A549 (cell line): ENCODE results near the gene PIGK. TPM values are rescaled to one million over a fixed set of nuclear protein-coding genes. Genes with fewer than 3 reads are reported as not detected.

Source experiments
- ATAC-seq, 2 experiments: fragments of 200-7000 bp in 1 of 2; fragments of >200 bp in 1 of 2; cut with Nextera tagmentation in 1 of 2; cut with Tn5 transposase in 1 of 2; 3 replicates each; pipeline versions ENCODE4 v1.8.0 to v1.9.1; 2018 to 2020; ENCODE audit warnings: mild to moderate bottlenecking in 1 of 2, moderate library complexity in 1 of 2
- CTCF ChIA-PET: fragments of 300-600 bp; sonication (Branson Sonifier 250); formaldehyde crosslinking; extraction: SDS; loops from one replicate; lab custom pipeline; 2021; ENCODE audit warnings: antibody characterized with exemption, inconsistent platforms; lab: Yijun Ruan, JAX
- POLR2A ChIA-PET: fragments of 350-600 bp; formaldehyde crosslinking; extraction: SDS; loops from one replicate; lab custom pipeline; 2021; ENCODE audit warnings: antibody characterized with exemption, inconsistent platforms; lab: Yijun Ruan, JAX
- DNase-seq, 2 experiments: peaks; one replicate each; pipeline versions ENCODE4 v3.0.0 to v3.0.0-alpha.2; 2011 to 2016; ENCODE audit warnings: low read depth in 1 of 2, low spot score in 1 of 2
- FAIRE-seq: peaks from 2 replicates; lab custom pipeline; 2011; peaks lifted over from hg19 to GRCh38; lab: Jason Lieb, UNC
- H3K27ac ChIP-seq, 2 experiments: fragments of >200 bp; sonication (Bioruptor Twin); formaldehyde crosslinking; 3 replicates each; pipeline ENCODE4 v1.5.1; 2016 to 2017
- H3K4me1 ChIP-seq: fragments of >200 bp; sonication (Bioruptor Twin); formaldehyde crosslinking; 3 replicates; pipeline ENCODE4 v1.6.1; 2016
- H3K4me2 ChIP-seq: fragments of >200 bp; sonication (Bioruptor Twin); formaldehyde crosslinking; 3 replicates; pipeline ENCODE4 v1.6.1; 2016
- H3K4me3 ChIP-seq: fragments of >200 bp; sonication (Bioruptor Twin); formaldehyde crosslinking; 3 replicates; pipeline ENCODE4 v1.5.1; 2016
- H3K9me3 ChIP-seq: fragments of >200 bp; sonication (Bioruptor Twin); formaldehyde crosslinking; 3 replicates; pipeline ENCODE4 v1.6.1; 2016
- ATOH8 ChIP-seq: fragments of 250-450 bp; sonication (Bioruptor Pico); IDR thresholded peaks from 2 replicates; pipeline ENCODE4 v1.5.0; 2020; ENCODE audit warnings: low read depth, mild to moderate bottlenecking, moderate library complexity
- CEBPB ChIP-seq, 2 experiments: fragments of >200 bp in 1 of 2; sonication (Bioruptor Twin) in 1 of 2; formaldehyde crosslinking in 1 of 2; IDR thresholded peaks; 2 replicates each; pipeline ENCODE4 v1.6.1; 2012 to 2016
- EHF ChIP-seq: fragments of 250-450 bp; sonication (Bioruptor Pico); IDR thresholded peaks from 2 replicates; pipeline ENCODE4 v1.5.0; 2020; ENCODE audit warnings: mild to moderate bottlenecking
- EHMT2 ChIP-seq: fragments of 200-600 bp; sonication (generic); IDR thresholded peaks from 2 replicates; pipeline ENCODE4 v1.6.1; 2016; ENCODE audit warnings: antibody characterized with exemption, low read depth, mild to moderate bottlenecking, moderate library complexity
- EP300 ChIP-seq, 2 experiments: fragments of >200 bp; sonication (Bioruptor Twin); formaldehyde crosslinking; IDR thresholded peaks; 2 replicates in 1 of 2; 3 replicates in 1 of 2; pipeline ENCODE4 v1.6.1; 2016 to 2017
- FOXS1 ChIP-seq: fragments of 250-450 bp; sonication (Bioruptor Pico); IDR thresholded peaks from 2 replicates; pipeline ENCODE4 v1.5.0; 2020; ENCODE audit warnings: mild to moderate bottlenecking, moderate library complexity
- HDAC2 ChIP-seq: fragments of 200-600 bp; sonication (generic); IDR thresholded peaks from 2 replicates; pipeline ENCODE4 v1.6.1; 2016
- HEYL ChIP-seq: fragments of 250-450 bp; sonication (Bioruptor Pico); IDR thresholded peaks from 2 replicates; pipeline ENCODE4 v1.8.0; 2021; ENCODE audit warnings: mild to moderate bottlenecking, moderate library complexity
- HOXA7 ChIP-seq: fragments of 250-450 bp; sonication (Bioruptor Pico); IDR thresholded peaks from 2 replicates; pipeline ENCODE4 v1.5.0; 2020; ENCODE audit warnings: mild to moderate bottlenecking, moderate library complexity
- HOXB5 ChIP-seq: fragments of 250-450 bp; sonication (Bioruptor Pico); IDR thresholded peaks from 2 replicates; pipeline ENCODE4 v1.5.0; 2020; ENCODE audit warnings: mild to moderate bottlenecking, moderate library complexity
- JUN ChIP-seq, 2 experiments: fragments of >200 bp; sonication (Bioruptor Twin); formaldehyde crosslinking; IDR thresholded peaks; 2 replicates in 1 of 2; 3 replicates in 1 of 2; pipeline ENCODE4 v1.6.1; 2016 to 2017
- JUNB ChIP-seq: fragments of >200 bp; sonication (Bioruptor Twin); formaldehyde crosslinking; IDR thresholded peaks from 2 replicates; pipeline ENCODE4 v1.6.1; 2016
- MAFK ChIP-seq: fragments of 450-650 bp; IDR thresholded peaks from 2 replicates; pipeline ENCODE4 v1.6.1; 2014; ENCODE audit not compliant: partially characterized antibody
- MAX ChIP-seq: IDR thresholded peaks from 2 replicates; pipeline ENCODE4 v1.6.1; 2012
- MAZ ChIP-seq: fragments of 150-350 bp; IDR thresholded peaks from 2 replicates; pipeline ENCODE4 v1.6.1; 2014; ENCODE audit warnings: antibody characterized with exemption, low read depth, low read length, borderline replicate concordance
- MYC ChIP-seq: IDR thresholded peaks from 2 replicates; pipeline ENCODE4 v1.6.1; 2012; ENCODE audit warnings: mild to moderate bottlenecking, inconsistent platforms, low read length, improper control_type of control experiment, borderline replicate concordance
- NPAS2 ChIP-seq: fragments of 250-450 bp; sonication (Bioruptor Pico); IDR thresholded peaks from 2 replicates; pipeline ENCODE4 v1.8.0; 2022; ENCODE audit warnings: mild to moderate bottlenecking, moderate library complexity, borderline replicate concordance
- PBX3 ChIP-seq: IDR thresholded peaks from 2 replicates; pipeline ENCODE4 v1.6.1; 2012
- RAD21 ChIP-seq, 2 experiments: fragments of >200 bp in 1 of 2; sonication (Bioruptor Twin) in 1 of 2; formaldehyde crosslinking in 1 of 2; IDR thresholded peaks in 1 of 2; conservative IDR thresholded peaks in 1 of 2; 2 replicates in 1 of 2; 3 replicates in 1 of 2; pipeline ENCODE4 v1.6.1; 2012 to 2018; ENCODE audit warnings: inconsistent platforms in 1 of 2
- RARB ChIP-seq: fragments of 250-450 bp; sonication (Bioruptor Pico); IDR thresholded peaks from 2 replicates; pipeline ENCODE4 v1.8.0; 2021; ENCODE audit warnings: mild to moderate bottlenecking, moderate library complexity
- RFX5 ChIP-seq: fragments of 450-650 bp; IDR thresholded peaks from 2 replicates; pipeline ENCODE4 v1.7.1; 2014; ENCODE audit warnings: antibody characterized with exemption, mild to moderate bottlenecking, moderate library complexity
- SREBF2 ChIP-seq: fragments of 450-650 bp; IDR thresholded peaks from 2 replicates; pipeline ENCODE4 v1.6.1; 2014; ENCODE audit warnings: mild to moderate bottlenecking, moderate library complexity
- TP53 ChIP-seq: fragments of 250-450 bp; sonication (Bioruptor Pico); IDR thresholded peaks from 2 replicates; pipeline ENCODE4 v1.5.0; 2021; ENCODE audit warnings: mild to moderate bottlenecking, moderate library complexity
- ZC3H11A ChIP-seq: fragments of 450-650 bp; IDR thresholded peaks from 2 replicates; pipeline ENCODE4 v1.6.1; 2014; ENCODE audit warnings: antibody characterized with exemption, mild to moderate bottlenecking
- WGBS: methylation state at CpG from one replicate; pipeline ENCODE4 v1.1.6; 2017; ENCODE audit errors: missing lambda C conversion rate; 5-methylcytosine and 5-hydroxymethylcytosine counted together
- polyA plus RNA-seq, 4 experiments: library from polyadenylated mRNA; depleted of rRNA in 3 of 4; stranded (reverse); fragments of >200 nt; fragmentation: RNase III in 1 of 4; extraction: RNeasy Plus Mini Kit Qiagen cat#74134 plus additional on column Dnase treatment in 1 of 4; gene quantifications; 2 replicates in 3 of 4; 3 replicates in 1 of 4; pipeline ENCODE4 v1.2.3, GENCODE V29; 2011 to 2017

The PIGK gene
- polyA plus RNA-seq, 2 of the 4 experiments (the other 2 are of a cell fraction), result 31.2 to 38.5 TPM

- TF ChIP-seq MYC (no peak), HEYL (CRISPR knock-in tag) (no peak), EHMT2 (no peak), EP300 (IDR thresholded peaks at IDR 0.05) (no peak), ZC3H11A (no peak), MAX (no peak), FOXS1 (CRISPR knock-in tag) (no peak)
These were observed 134.1 kb downstream of the PIGK start (continued) for GRCh38 chr1:77085109-77085508.

GRCh38 chr1:77084457-77084856, 134.8 kb downstream of the PIGK start:
- DNase-seq, result no peak

GRCh38 chr1:77081834-77082233, 137.4 kb downstream of the PIGK start:
- TF ChIP-seq TP53 (no peak), SREBF2 (no peak), ZC3H11A (no peak), RARB (CRISPR knock-in tag) (no peak), RAD21 (conservative IDR thresholded peaks at IDR 0.05 in 1 of 2, IDR thresholded peaks at IDR 0.05 in 1 of 2) (no peak), HDAC2 (no peak), MAX (no peak), HEYL (CRISPR knock-in tag) (no peak), MAZ (no peak), EHF (CRISPR knock-in tag) (no peak), PBX3 (no peak), JUNB (no peak), HOXA7 (CRISPR knock-in tag) (no peak), FOXS1 (CRISPR knock-in tag) (no peak), HOXB5 (CRISPR knock-in tag) (no peak), JUN (IDR thresholded peaks at IDR 0.05) (no peak), NPAS2 (CRISPR knock-in tag) (no peak), ATOH8 (CRISPR knock-in tag) (no peak), EP300 (IDR thresholded peaks at IDR 0.05) (no peak)
- ChIA-PET POLR2A (no interaction called here), CTCF (no interaction called here)
- ATAC-seq (no peak), DNase-seq (no peak), FAIRE-seq (no peak)
- Histone ChIP-seq H3K27ac (no peak overlapping the region), H3K4me3 (no peak overlapping the region), H3K4me1 (no peaks in the 10 kb centered on the region), H3K9me3 (no peaks in the 10 kb centered on the region), H3K4me2 (no peak overlapping the region)
- WGBS, result 89% methylated on average over 4 of the region's 4 CpGs

More at GRCh38 chr1:77084457-77084856, 134.8 kb downstream of the PIGK start:
- Histone ChIP-seq H3K27ac (no peak overlapping the region), H3K9me3 (no peaks in the 10 kb centered on the region), H3K4me3 (no peak overlapping the region), H3K4me1 (no peaks in the 10 kb centered on the region), H3K4me2 (no peak overlapping the region)
- ATAC-seq (no peak), FAIRE-seq (no peak)
- 93% methylated on average over 2 of the region's 2 CpGs for WGBS
- TF ChIP-seq RAD21 (conservative IDR thresholded peaks at IDR 0.05 in 1 of 2, IDR thresholded peaks at IDR 0.05 in 1 of 2) (no peak), MAFK (no peak), HEYL (CRISPR knock-in tag) (no peak), RFX5 (no peak), CEBPB (IDR thresholded peaks at IDR 0.05) (no peak)
- ChIA-PET POLR2A (no interaction called here), CTCF (no interaction called here)
